ENCODE data around the gene TATDN2.

Gene TATDN2

GRCh38 chr3:10248184-10248983 is at the start of gene TATDN2:
TSS of gene TATDN2 (plus strand) at chr3:10248459. CDS start at chr3:10249201, 742 bp downstream.
- in situ Hi-C loops (cut with MboI; ENCODE audit: low sequenced_read_pairs) = no loop called here

- in situ Hi-C loops (cut with MboI; ENCODE audit: low sequenced_read_pairs) = no loop called here
Measured at GRCh38 chr3:10198761-10199649, 49.3 kb upstream of the TATDN2 start.

- in situ Hi-C loops (cut with MboI; ENCODE audit: low sequenced_read_pairs) = no loop called here
Measured at GRCh38 chr3:10204921-10205320, 43.3 kb upstream of the TATDN2 start.

GRCh38 chr3:10205451-10206165 is 42.7 kb upstream of the TATDN2 start:
- in situ Hi-C loops (cut with MboI; ENCODE audit: low sequenced_read_pairs) = no loop called here

GRCh38 chr3:10206166-10206511 is 42.1 kb upstream of the TATDN2 start:
- in situ Hi-C loops (cut with MboI; ENCODE audit: low sequenced_read_pairs) = no loop called here

GRCh38 chr3:10213156-10213792 is 35.0 kb upstream of the TATDN2 start:
- in situ Hi-C loops (cut with MboI; ENCODE audit: low sequenced_read_pairs) = no loop called here

GRCh38 chr3:10215578-10216368 is 32.5 kb upstream of the TATDN2 start:
- in situ Hi-C loops (cut with MboI; ENCODE audit: low sequenced_read_pairs) = no loop called here

GRCh38 chr3:10217359-10217758 is 30.9 kb upstream of the TATDN2 start:
- in situ Hi-C loops (cut with MboI; ENCODE audit: low sequenced_read_pairs) = no loop called here

- in situ Hi-C loops (cut with MboI; ENCODE audit: low sequenced_read_pairs) = no loop called here
Measured at GRCh38 chr3:10219737-10220136, 28.5 kb upstream of the TATDN2 start.

GRCh38 chr3:10223676-10224639 is 24.3 kb upstream of the TATDN2 start:
- in situ Hi-C loops (cut with MboI; ENCODE audit: low sequenced_read_pairs) = no loop called here

- in situ Hi-C loops (cut with MboI; ENCODE audit: low sequenced_read_pairs) = no loop called here
Measured at GRCh38 chr3:10224794-10225665, 23.2 kb upstream of the TATDN2 start.

- in situ Hi-C loops (cut with MboI; ENCODE audit: low sequenced_read_pairs) = no loop called here
Measured at GRCh38 chr3:10226293-10226692, 22.0 kb upstream of the TATDN2 start.

- in situ Hi-C loops (cut with MboI; ENCODE audit: low sequenced_read_pairs) = no loop called here
Measured at GRCh38 chr3:10228248-10228950, 19.9 kb upstream of the TATDN2 start.

- in situ Hi-C loops (cut with MboI; ENCODE audit: low sequenced_read_pairs) = no loop called here
Measured at GRCh38 chr3:10229576-10229975, 18.7 kb upstream of the TATDN2 start.

- in situ Hi-C loops (cut with MboI; ENCODE audit: low sequenced_read_pairs) = no loop called here
Measured at GRCh38 chr3:10232137-10232536, 16.1 kb upstream of the TATDN2 start.

GRCh38 chr3:10233988-10234387 is 14.3 kb upstream of the TATDN2 start:
- in situ Hi-C loops (cut with MboI; ENCODE audit: low sequenced_read_pairs) = no loop called here

GRCh38 chr3:10234526-10235230 is 13.6 kb upstream of the TATDN2 start:
- in situ Hi-C loops (cut with MboI; ENCODE audit: low sequenced_read_pairs) = no loop called here
